Activated CD8-positive, alpha-beta T cell treated with anti-CD3 and anti-CD28 coated beads, Interleukin-2, amount 10 ng/mL, durations not matched to agents 7 days and 5 days (primary cell): ENCODE measurements around the gene KLHDC9. TPM values are rescaled to one million over a fixed set of nuclear protein-coding genes. Genes with fewer than 3 reads are reported as not detected.
A peak's percentile ranks its signal among the peaks of the same experiment; 100 is the strongest.

Source experiments
- ATAC-seq: fragments of 150-1000 bp; cut with Tn5 transposase; one replicate; pipeline ENCODE4 v1.10.0; 2021; ENCODE audit warnings: moderate library complexity
- CTCF ChIA-PET: fragments of 350-600 bp; sonication (Branson Sonifier 250); formaldehyde crosslinking; loops from one replicate; lab custom pipeline; 2021; ENCODE audit warnings: antibody characterized with exemption; lab: Charles Lee
- POLR2A ChIA-PET: fragments of 350-600 bp; sonication (Branson Sonifier 250); formaldehyde crosslinking; loops from one replicate; lab custom pipeline; 2021; ENCODE audit warnings: antibody characterized with exemption; lab: Charles Lee
- DNase-seq: peaks from one replicate; pipeline ENCODE4 v3.0.0-alpha.2; 2020
- H3K27ac Mint-ChIP-seq: one replicate; pipeline ENCODE4 v1.8.0; 2021; ENCODE audit warnings: mild to moderate bottlenecking, mixed read lengths
- H3K27me3 Mint-ChIP-seq: one replicate; pipeline ENCODE4 v1.8.0; 2021; ENCODE audit warnings: low read depth, mixed read lengths
- H3K36me3 Mint-ChIP-seq: one replicate; pipeline ENCODE4 v1.8.0; 2021; ENCODE audit warnings: low read depth, mixed read lengths
- H3K4me1 Mint-ChIP-seq: one replicate; pipeline ENCODE4 v1.8.0; 2021; ENCODE audit warnings: low read depth, mixed read lengths
- H3K4me3 Mint-ChIP-seq: one replicate; pipeline ENCODE4 v1.8.0; 2021; ENCODE audit warnings: mild to moderate bottlenecking, mixed read lengths
- H3K9me3 Mint-ChIP-seq: one replicate; pipeline ENCODE4 v1.8.0; 2022; ENCODE audit warnings: mixed read lengths; ENCODE audit not compliant: insufficient read depth
- total RNA-seq, 2 experiments: library from RNA; stranded (reverse); gene quantifications; one replicate each; pipeline ENCODE4 v1.2.3, GENCODE V29; 2021

Gene KLHDC9
- total RNA-seq, 2 experiments from 2014 or later: 0.61 to 0.91 TPM

DNA sequence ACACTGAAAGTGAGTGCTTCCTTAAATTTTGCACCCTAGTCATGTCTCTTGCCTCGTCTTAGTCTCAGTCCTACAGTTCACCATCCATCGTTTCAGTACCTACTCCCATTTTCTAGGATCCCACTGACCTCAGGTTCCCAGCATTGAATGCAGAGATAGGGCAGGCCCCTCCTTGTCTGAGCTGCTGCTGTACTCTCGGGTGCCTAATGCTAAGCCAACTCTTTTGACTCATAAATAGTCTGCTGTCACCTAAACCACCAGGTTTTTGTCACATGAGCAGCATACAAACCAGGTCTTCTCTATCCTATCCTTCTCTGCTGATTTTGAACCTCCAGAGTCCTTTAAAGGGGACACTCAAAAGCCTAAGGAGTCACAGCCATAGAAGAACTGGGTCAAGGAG, 31.5 kb upstream of the KLHDC9 start:
- Mint-ChIP-seq H3K36me3 (peaks cover 63% of the 10 kb centered on the region), H3K27ac (peak overlapping the region; percentile 99), H3K27me3 (no peaks in the 10 kb centered on the region), H3K4me1 (peaks cover 74% of the 10 kb centered on the region), H3K9me3 (no peaks in the 10 kb centered on the region), H3K4me3 (peak overlapping the region; percentile 92)
- ATAC-seq (no peak), DNase-seq (no peak)
- ChIA-PET POLR2A (interaction anchor here (1.4 kb wide), 1 partner anchor 21 kb away, joined by 6 read pairs; the partner anchor contains the start of gene USF1), CTCF (interaction anchor here (0.6 to 16.9 kb wide), 3 partner anchors 24 to 98 kb away, joined by 3 to 292 read pairs (median 114); partner anchors contain the start of genes KLHDC9, TSTD1 and USF1)

GRCh38 chr1:161068306-161069234, 29.6 kb upstream of the KLHDC9 start:
- Mint-ChIP-seq H3K4me3 (peak overlapping the region; percentile 92), H3K4me1 (peaks cover 73% of the 10 kb centered on the region), H3K27me3 (no peaks in the 10 kb centered on the region), H3K9me3 (no peaks in the 10 kb centered on the region), H3K36me3 (peaks cover 48% of the 10 kb centered on the region), H3K27ac (peak overlapping the region; percentile 99)
- DNase-seq: peak; percentile 92
- ATAC-seq: peak; percentile 73
- ChIA-PET CTCF (interaction anchor here (0.6 to 16.9 kb wide), 13 partner anchors 14 to 157 kb away, joined by 3 to 292 read pairs (median 3); partner anchors contain the start of genes DEDD, KLHDC9, NDUFS2 and PPOX), POLR2A (interaction anchor here (0.6 to 6.2 kb wide), 27 partner anchors 8 to 860 kb away, joined by 3 to 141 read pairs (median 4); partner anchors contain the start of genes CD48, DEDD, F11R and KLHDC9)

- Mint-ChIP-seq H3K36me3 (peaks cover 41% of the 10 kb centered on the region), H3K27me3 (no peaks in the 10 kb centered on the region), H3K9me3 (no peaks in the 10 kb centered on the region), H3K27ac (peak overlapping the region; percentile 99), H3K4me1 (peaks cover 73% of the 10 kb centered on the region), H3K4me3 (peak overlapping the region; percentile 92)
- POLR2A ChIA-PET: interaction anchor here (0.5 to 6.2 kb wide), 32 partner anchors 8 to 424 kb away, joined by 3 to 141 read pairs (median 4); partner anchors contain the start of genes CD48, DEDD, F11R and KLHDC9
- ATAC-seq (peak; percentile 3), DNase-seq (no peak)
- CTCF ChIA-PET: interaction anchor here (0.6 to 16.9 kb wide), 17 partner anchors 10 to 157 kb away, joined by 3 to 292 read pairs (median 4); partner anchors contain the start of genes DEDD, KLHDC9, PPOX and TOMM40L
These were observed 28.9 kb upstream of the KLHDC9 start for GRCh38 chr1:161069241-161069640.

DNA sequence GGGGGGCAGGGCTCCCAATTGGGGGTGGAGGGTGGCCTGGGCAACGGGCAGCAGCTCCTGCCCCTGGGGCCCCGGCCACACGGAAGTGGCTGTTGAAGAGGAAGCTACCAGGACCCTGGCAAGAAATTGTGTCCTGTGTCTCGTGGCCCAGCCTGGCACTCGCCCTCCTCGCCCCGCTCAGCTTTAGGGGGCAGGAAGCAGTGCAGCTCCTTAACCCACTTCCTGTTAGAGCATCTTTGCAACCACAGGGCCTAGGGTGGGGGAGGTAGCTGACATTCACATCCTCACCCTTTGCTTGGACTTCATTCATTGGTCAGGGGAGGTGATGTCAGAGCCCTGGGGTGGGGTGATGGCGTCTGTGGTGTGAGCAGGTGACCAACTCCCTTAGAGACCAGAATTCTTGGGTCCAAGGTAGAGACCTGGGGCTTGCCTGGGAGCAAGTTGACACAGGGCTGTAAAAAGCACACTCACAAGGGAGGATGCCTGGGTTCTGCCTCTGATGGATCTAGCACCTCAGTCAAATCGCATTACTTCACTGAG, 28.4 kb upstream of the KLHDC9 start, which contains the start of gene ARHGAP30:
TSS of gene ARHGAP30 (minus strand) at position 161 of the 540 bp plus-strand sequence. CDS start 267 bp downstream, outside the sequence.
- ChIA-PET CTCF (interaction anchor here (0.5 to 16.9 kb wide), 17 partner anchors 10 to 241 kb away, joined by 3 to 292 read pairs (median 9); partner anchors contain the start of genes KLHDC9, PPOX, TSTD1 and USF1), POLR2A (interaction anchor here (0.5 to 6.2 kb wide), 27 partner anchors 9 to 370 kb away, joined by 3 to 141 read pairs (median 5); partner anchors contain the start of genes CD48, DEDD, F11R and KLHDC9)
- DNase-seq (peak; percentile 96), ATAC-seq (peak; percentile 78)
- Mint-ChIP-seq H3K27ac (peak within 1 kb of the TSS; percentile 99), H3K4me1 (peaks cover 71% of the 10 kb centered on the region), H3K36me3 (peaks cover 36% of the 10 kb centered on the region), H3K4me3 (peak within 1 kb of the TSS; percentile 92), H3K9me3 (no peaks in the 10 kb centered on the region), H3K27me3 (no peaks in the 10 kb centered on the region)

GRCh38 chr1:161070761-161071160, 27.4 kb upstream of the KLHDC9 start:
- H3K4me1 Mint-ChIP-seq: peaks cover 67% of the 10 kb centered on the region

DNA sequence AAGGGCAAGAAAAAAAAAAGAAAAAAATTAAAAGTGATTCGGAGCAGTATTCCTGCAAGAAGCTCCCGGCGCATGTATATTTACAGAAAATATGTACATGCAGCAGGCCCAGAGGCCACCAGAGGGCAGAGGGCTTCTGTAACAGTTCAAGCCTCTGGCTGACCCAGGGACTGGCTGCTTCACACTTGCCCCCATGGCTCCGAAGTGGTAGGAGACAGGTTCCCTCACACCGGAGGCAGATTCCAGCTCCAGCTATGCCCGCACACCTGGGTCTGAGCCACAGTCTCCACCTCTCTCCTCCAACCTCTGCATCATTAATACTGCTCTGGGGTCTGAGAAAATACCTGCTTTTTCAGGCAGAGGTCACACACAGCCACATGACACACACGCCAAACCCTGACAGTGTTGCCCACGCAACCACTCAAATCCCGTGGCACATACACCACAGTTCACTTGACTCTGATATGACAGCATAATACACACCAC, 26.2 kb upstream of the KLHDC9 start:
- ATAC-seq (no peak), DNase-seq (peak; percentile 75)
- Mint-ChIP-seq H3K9me3 (no peaks in the 10 kb centered on the region), H3K27ac (peak overlapping the region; percentile 26), H3K4me1 (peaks cover 60% of the 10 kb centered on the region), H3K4me3 (no peak overlapping the region), H3K36me3 (peaks cover 25% of the 10 kb centered on the region), H3K27me3 (no peaks in the 10 kb centered on the region)
- POLR2A ChIA-PET: interaction anchor here (0.6 to 6.2 kb wide), 7 partner anchors 22 to 97 kb away, joined by 3 to 141 read pairs (median 5); partner anchors contain the start of genes F11R, KLHDC9 and USF1
- CTCF ChIA-PET: interaction anchor here (0.5 to 16.9 kb wide), 23 partner anchors 8 to 369 kb away, joined by 3 to 292 read pairs (median 6); partner anchors contain the start of genes DEDD, F11R, KLHDC9 and NECTIN4

More at GRCh38 chr1:161070761-161071160, 27.4 kb upstream of the KLHDC9 start:
- peaks cover 32% of the 10 kb centered on the region for H3K36me3 Mint-ChIP-seq
- no peaks in the 10 kb centered on the region for H3K9me3 Mint-ChIP-seq
- DNase-seq (no peak), ATAC-seq (no peak)
- H3K27me3 Mint-ChIP-seq: no peaks in the 10 kb centered on the region
- peak overlapping the region; percentile 92 for H3K4me3 Mint-ChIP-seq
- POLR2A ChIA-PET: interaction anchor here (1.0 to 6.2 kb wide), 13 partner anchors 9 to 272 kb away, joined by 3 to 141 read pairs (median 6); partner anchors contain the start of genes DEDD, F11R, KLHDC9 and NDUFS2
- H3K27ac Mint-ChIP-seq: peak overlapping the region; percentile 99
- CTCF ChIA-PET: interaction anchor here (0.6 to 16.9 kb wide), 23 partner anchors 9 to 368 kb away, joined by 3 to 292 read pairs (median 7); partner anchors contain the start of genes KLHDC9, NIT1, PFDN2 and PPOX

GRCh38 chr1:161072751-161073449, 25.3 kb upstream of the KLHDC9 start:
- Mint-ChIP-seq H3K9me3 (no peaks in the 10 kb centered on the region), H3K36me3 (peaks cover 16% of the 10 kb centered on the region), H3K4me3 (no peak overlapping the region), H3K27me3 (no peaks in the 10 kb centered on the region), H3K4me1 (peaks cover 52% of the 10 kb centered on the region), H3K27ac (peak overlapping the region; percentile 58)
- POLR2A ChIA-PET: interaction anchor here (1.3 to 6.2 kb wide), 3 partner anchors 25 to 27 kb away, joined by 4 to 141 read pairs (median 86); partner anchors contain the start of genes KLHDC9 and USF1
- CTCF ChIA-PET: interaction anchor here (1.1 to 16.9 kb wide), 7 partner anchors 16 to 68 kb away, joined by 4 to 292 read pairs (median 9); partner anchors contain the start of genes KLHDC9, NECTIN4, TSTD1 and USF1
- DNase-seq (no peak), ATAC-seq (no peak)

DNA sequence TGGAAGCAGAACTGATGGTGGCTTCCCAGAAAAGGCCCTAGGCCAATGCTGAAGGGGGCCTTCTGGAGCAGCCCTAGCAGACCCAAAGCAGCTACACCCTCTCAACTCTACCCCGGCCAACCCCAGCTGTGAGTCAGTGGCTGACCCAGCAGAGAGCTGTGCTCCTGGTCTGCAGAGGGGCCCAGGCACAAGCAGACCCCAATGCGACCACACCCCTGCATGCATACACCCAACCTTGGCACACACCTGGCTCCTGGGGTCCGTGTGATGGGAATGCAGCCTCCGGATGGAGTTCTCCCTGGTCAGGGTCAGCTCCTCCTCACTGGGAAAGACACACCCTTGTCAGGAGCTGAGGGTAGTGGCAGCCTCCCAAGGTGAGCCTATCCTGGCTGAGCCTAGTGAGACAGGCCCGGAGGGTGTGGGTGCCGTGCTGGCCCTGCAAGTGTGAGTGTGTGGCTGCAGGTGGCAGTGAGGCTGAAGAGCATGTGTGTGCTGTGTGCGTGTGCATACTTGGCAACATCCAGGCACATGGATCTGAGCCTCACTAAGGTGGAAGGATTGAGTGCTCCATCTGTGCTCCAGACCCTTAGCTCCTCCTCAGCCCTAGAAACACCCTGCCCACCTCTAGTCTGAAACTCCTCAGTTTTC, 24.6 kb upstream of the KLHDC9 start:
- peak overlapping the region; percentile 58 for H3K27ac Mint-ChIP-seq
- ATAC-seq (no peak), DNase-seq (no peak)
- H3K9me3 Mint-ChIP-seq: no peaks in the 10 kb centered on the region
- ChIA-PET POLR2A (interaction anchor here (1.3 to 6.2 kb wide), 2 partner anchors 24 to 28 kb away, joined by 4 to 141 read pairs; partner anchors contain the start of gene USF1), CTCF (interaction anchor here (0.6 to 16.9 kb wide), 2 partner anchors 24 to 83 kb away, joined by 3 to 292 read pairs; partner anchors contain the start of gene KLHDC9)
- H3K4me3 Mint-ChIP-seq: no peak overlapping the region
- no peaks in the 10 kb centered on the region for H3K27me3 Mint-ChIP-seq
- H3K4me1 Mint-ChIP-seq: peaks cover 48% of the 10 kb centered on the region
- peaks cover 9% of the 10 kb centered on the region for H3K36me3 Mint-ChIP-seq

GRCh38 chr1:161074676-161075368, 23.3 kb upstream of the KLHDC9 start:
- DNase-seq: no peak
- Mint-ChIP-seq H3K4me3 (no peak overlapping the region), H3K9me3 (no peaks in the 10 kb centered on the region), H3K27me3 (peaks cover 5% of the 10 kb centered on the region), H3K36me3 (no peaks in the 10 kb centered on the region), H3K4me1 (peaks cover 48% of the 10 kb centered on the region), H3K27ac (peak overlapping the region; percentile 25)
- ChIA-PET CTCF (interaction anchor here (1.5 to 16.9 kb wide), 2 partner anchors 22 to 91 kb away, joined by 3 to 292 read pairs; partner anchors contain the start of genes KLHDC9 and PPOX), POLR2A (no interaction called here)
- no peak for ATAC-seq
